ENCODE data around the gene FUT7.

FUT7 gene, protein sequence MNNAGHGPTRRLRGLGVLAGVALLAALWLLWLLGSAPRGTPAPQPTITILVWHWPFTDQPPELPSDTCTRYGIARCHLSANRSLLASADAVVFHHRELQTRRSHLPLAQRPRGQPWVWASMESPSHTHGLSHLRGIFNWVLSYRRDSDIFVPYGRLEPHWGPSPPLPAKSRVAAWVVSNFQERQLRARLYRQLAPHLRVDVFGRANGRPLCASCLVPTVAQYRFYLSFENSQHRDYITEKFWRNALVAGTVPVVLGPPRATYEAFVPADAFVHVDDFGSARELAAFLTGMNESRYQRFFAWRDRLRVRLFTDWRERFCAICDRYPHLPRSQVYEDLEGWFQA

DNA sequence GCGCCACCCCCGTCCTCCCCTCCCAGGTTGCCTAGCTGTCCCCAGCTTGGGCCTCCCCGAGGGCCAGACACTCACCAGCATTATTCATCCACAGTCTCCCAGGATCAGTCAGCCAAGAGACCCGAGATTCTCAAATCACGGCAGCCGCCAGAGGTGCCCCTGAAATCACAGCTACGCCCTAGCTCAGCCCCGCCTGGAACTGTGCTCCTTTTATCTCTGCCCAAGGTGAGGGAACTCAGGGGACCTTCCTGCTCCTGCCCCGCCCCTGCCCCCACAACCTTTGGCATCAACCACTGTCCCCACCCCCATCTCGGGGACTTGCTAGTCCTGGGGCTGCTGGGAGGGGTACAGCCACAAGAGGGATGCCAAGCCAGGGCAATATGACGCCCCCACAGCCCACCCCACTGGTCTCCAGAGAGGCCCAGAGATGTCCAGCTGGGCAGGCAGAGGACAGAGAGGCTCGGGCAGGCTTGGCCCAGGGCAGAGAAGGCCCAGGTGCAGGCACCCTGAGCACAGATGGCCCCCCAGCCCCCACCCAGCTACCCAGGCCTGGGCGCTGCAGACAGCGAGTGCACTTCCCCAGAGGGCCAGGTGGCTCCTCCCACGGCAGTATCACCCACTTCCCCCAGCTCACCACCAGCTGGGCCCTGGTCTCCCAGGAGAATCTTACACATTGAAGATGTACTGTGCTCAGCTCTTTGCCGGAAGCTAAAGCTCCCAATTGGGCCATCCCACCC, at the start of gene FUT7:
Gene FUT7, minus strand, starts transcription at position 185 of the 737 bp plus-strand sequence. Its CDS starts 97 bp downstream, at position 88.
- peak; percentile 38 to 58 (median 42) for DNase-seq

DNA sequence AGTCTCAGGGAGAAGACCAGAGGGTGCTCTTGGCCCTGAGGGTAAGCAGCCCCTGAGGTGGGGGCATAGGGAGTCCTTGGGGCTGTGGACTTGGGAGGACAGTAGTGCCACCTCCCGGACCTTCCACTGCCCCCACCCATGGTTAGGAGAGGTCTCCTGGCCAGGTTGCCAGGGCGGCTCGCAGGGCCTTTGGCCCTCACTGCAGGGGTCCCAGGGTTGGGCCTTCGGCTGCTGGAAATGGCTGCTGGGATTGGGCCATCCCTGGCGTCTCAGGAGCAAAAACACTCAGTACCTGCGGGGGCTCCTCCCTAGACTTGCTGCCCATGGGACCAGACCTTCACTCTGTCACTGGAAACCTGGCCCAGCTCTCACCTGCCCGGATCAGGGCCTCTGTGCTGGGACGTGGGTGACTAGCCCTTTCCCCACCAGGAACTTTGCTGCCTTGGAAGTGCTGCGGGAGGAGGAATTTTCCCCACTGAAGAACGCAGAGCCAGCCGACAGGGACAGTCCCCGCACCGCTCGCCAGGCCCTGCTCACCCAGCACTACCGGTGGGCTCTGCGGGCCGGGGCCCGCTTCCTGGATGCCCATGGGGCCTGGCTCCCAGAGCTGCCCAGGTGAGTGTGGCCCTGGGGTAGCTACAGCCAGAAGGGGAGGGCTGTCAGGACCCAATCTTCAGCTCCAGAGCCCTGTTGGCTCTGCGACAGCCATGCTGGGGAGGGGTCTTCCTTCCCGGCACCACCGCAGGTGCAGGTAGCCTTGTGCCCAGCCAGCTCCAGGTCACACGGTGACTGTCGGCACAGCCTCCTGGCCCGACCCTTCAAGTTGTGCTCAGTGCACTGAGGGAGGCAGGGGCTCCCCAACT, 48.6 kb upstream of the FUT7 start:
- no peak for DNase-seq

DNA sequence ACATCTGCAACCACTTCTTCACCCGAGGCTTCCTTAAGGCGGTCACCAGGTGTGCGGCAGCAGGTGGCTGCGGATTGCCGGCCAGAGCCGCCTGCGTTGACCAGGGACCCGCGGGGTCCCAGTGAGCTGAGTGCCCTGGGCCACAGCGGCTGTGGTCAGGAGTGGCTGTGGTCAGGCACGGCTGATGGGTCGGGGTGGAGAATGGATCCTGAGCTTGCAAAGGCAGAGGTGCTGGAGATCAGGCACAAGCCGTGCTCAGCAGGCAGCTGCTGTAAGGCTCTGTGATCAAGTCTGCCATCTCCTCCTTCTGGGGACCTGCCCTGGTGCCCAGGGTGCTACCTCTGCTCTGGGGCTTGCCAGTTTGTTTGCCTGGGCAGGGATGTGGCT, 47.5 kb upstream of the FUT7 start:
- DNase-seq: no peak

DNA sequence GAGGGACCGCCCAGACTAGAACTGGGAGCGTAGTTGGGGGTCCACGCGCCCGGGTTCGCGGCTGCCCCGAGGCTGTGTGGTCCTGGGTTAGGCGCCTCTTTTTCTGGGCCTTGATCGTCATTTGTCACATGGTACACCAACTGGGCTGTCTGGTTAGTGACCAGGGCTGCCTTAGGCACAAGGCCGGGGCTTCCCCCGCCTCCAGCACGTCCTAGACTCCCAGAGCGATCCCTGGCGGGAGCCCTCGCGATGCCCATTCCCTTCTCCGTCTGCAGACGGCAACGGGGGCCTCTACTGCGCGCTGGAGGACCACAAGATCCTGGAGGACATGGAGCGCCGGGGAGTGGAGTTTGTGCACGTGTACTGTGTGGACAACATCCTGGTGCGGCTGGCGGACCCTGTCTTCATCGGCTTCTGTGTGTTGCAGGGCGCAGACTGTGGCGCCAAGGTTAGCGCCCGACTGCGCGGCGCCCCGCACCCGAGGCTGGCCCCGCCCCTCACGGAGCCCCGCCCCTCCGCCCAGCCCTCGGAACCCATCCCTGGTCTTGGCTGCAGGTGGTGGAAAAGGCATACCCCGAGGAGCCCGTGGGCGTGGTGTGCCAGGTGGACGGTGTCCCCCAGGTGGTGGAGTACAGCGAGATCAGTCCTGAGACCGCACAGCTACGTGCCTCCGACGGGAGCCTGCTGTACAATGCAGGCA, 47.0 kb upstream of the FUT7 start:
- DNase-seq: peak in 1 of 3 donors; percentile 38

DNA sequence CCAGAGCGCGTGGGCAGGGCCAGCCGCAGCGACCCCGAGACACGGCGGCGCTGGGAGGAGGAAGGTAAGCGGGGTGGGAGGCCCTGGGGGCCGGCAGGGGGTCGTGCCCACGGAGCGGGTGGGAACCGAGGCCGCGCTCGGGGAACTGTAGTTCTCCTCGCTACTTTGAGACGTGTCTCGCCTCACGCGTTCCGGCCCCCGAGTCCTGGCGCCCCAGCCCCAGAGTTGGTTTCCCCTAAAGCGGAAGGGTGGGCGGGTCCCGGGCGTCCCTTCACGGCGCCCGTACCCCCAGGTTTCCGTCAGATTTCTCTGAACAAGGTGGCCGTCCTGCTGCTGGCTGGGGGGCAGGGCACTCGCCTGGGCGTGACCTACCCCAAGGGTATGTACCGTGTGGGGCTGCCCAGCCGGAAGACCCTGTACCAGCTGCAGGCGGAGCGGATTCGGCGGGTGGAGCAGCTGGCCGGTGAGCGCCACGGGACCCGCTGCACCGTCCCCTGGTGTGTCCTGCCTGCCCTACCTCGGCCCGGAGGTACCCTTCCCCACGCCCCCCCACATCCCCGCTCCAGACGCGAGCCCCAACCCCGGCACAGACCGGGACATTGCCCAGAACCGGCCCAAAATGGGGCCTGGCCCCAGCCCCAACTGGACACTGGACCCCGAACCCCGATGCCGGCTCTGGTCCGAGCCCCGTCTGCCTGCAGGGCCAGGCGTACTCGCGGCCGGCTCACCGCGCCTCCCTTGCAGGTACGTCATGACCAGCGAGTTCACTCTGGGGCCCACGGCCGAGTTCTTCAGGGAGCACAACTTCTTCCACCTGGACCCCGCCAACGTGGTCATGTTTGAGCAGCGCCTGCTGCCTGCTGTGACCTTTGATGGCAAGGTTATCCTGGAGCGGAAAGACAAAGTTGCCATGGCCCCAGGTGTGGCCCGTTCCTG, 46.1 kb upstream of the FUT7 start:
- DNase-seq: peak in 1 of 3 donors; percentile 53

DNA sequence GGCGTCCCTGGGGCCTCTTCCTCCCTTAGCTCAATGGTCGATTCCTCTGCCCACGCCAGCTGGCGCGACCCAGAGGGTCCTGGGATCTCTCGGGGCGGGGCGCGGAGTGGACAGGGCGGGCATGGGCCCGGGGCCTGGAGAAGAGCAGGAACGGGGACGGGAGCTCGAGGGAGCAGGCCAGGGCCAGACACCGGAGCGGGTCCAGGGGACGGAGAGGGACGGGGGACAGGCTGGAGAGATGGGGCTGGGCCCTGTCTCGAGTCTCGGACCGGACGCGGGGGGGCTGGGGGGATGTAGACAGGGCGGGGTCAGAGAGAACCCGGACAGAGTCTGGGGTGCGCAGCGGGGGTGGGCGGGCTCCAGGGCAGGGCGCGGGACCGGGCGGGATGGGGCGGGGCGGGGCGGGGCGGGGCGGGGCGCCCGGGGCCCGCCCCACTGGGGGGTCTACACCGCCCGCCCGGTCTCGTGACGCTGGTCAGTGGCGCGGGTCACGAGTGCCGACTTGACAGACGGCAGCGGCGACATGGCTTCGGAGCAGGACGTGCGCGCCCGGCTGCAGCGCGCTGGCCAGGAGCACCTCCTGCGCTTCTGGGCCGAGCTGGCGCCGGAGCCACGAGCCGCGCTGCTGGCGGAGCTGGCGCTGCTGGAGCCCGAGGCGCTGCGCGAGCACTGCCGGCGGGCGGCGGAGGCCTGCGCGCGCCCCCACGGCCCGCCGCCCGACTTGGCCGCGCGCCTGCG, 45.3 kb upstream of the FUT7 start, which contains the start of gene UAP1L1:
Gene UAP1L1, plus strand, starts transcription at position 508 of the 738 bp plus-strand sequence. Its CDS starts 16 bp downstream, at position 524.
- peak; percentile 64 to 83 (median 76) for DNase-seq

- no peak for DNase-seq
These were observed 44.7 kb upstream of the FUT7 start for GRCh38 chr9:137076636-137077009.

DNA sequence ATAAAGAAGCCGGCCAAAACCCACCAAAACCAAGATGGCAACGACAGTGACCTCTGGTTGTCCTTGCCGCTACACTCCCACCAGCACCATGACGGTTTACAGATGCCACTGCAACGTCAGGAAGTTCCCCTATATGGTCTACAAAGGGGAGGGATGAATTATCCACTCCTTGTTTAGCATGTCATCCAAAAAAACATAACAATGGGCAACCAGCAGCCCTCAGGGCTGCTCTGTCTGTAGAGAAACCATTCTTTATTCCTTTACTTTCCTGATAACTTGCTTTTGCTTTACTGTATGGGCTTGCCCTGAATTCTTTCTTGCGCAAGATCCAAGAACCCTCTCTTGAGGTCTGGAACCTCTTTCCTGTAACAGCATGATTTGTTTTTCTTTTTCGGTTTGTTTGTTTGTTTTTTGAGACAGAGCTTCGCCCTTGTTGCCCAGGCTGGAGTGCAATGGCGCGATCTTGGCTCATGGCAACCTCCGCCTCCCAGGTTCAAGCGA, 43.4 kb upstream of the FUT7 start:
- peak; percentile 40 to 53 (median 51) for DNase-seq

- DNase-seq: no peak
These were observed 42.9 kb upstream of the FUT7 start for GRCh38 chr9:137074657-137075274.

DNA sequence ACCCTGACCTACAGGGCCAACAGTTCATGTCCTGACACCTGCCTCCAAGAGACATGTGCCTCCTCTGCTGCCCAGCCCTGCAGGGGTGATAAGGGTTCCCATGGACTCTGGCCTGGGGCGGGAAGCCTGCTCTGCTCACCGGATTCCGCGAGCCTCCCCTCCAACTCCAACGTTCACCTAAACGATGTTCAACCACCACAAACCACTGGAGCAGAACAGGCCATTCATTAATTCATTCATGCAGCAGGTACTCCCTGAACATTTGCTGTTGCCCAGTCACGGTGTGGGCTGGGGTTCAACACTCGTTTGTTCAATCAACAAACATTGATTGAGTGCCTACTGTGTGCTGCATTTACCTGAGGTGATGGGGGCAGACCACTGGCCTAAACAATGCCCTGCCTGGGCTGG, 42.1 kb upstream of the FUT7 start:
- DNase-seq: no peak

- DNase-seq: no peak
These were observed 39.4 kb upstream of the FUT7 start for GRCh38 chr9:137071282-137071681.

GRCh38 chr9:137070906-137071275, 39.0 kb upstream of the FUT7 start:
- peak in 1 of 3 donors; percentile 49 for DNase-seq

GRCh38 chr9:137070201-137070905, 38.5 kb upstream of the FUT7 start, which contains the start of gene SAPCD2:
Gene SAPCD2, minus strand, starts transcription at chr9:137070557. Its CDS starts 97 bp downstream, at chr9:137070460.
- DNase-seq: peak; percentile 95

DNA sequence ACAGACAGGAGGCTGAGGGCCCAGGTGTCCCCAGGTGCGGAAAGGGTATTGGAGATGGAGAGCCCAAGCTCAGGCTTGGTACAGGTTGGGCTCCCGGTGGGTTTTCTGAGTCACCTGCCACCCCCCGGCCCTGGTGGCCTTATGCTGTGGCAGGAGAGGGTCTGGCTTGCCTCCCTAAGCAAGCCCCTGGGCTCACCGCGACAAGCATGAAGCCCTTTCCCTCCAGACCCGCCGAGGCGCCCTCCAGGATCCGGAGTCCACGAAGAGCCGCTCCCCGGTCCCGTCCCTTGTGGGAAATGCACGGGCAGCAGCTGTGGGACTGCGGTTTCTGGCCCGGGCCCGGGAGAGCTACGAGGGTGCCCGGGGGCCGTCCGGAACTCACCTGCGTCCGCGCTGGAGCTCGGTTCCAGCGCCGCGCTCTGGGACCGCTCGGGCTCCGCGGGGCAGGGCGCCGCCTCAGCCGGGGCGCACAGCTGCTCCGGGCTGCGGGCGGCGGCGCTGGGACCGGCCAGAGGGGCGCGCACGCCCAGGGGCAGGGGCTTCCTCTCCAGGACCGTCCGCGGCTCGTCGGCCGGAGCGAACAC, 37.7 kb upstream of the FUT7 start:
- DNase-seq: peak in 1 of 3 donors; percentile 34

- no peak for DNase-seq
These were observed 36.9 kb upstream of the FUT7 start for GRCh38 chr9:137068539-137069507.

DNA sequence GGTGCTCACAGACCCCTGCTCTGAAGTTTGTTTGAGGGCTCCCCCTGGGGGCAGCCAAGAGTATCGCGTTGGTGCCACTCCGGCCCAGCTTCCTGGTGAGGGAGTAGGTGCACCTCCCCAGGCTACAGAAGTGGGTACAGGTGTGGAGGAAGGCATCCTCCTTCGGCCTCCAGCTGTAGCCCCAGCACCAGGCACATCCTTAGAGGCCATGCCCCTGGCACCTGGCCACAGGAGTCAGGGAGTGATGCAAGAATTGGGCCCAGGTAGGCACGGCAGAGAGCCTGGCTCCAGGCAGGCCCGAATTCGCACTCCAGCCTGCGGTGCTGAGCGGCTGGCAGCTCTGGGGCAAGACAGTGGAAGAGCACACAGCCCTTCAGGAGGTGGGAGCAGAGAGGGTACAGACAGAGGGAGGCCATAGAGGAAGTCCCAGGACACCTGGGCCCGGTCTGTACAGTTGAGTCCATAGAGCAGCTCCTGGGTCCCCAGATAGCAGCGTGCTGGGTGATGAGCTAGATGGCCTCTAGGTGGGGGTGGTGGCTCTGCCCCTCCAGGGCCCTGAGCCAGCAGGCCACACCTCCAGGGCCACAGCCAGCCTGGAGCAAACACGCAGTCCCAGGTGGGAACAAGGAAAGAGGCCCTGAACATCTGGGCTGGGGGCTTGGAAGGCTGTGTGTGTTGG, 36.1 kb upstream of the FUT7 start:
- peak; percentile 85 to 89 (median 86) for DNase-seq
